IMR-90 (cell line): ENCODE data around the gene EIF4B. TPM values are rescaled to one million over a fixed set of nuclear protein-coding genes. Genes with fewer than 3 reads are reported as not detected.

ENCODE experiments used
- ATAC-seq: fragments of 200-7000 bp; cut with Tn5 transposase; 2 replicates; pipeline ENCODE4 v1.9.1; 2020; ENCODE audit warnings: low read depth, mild to moderate bottlenecking, moderate library complexity
- BruUV-seq: library from RNA; stranded (reverse); fragments of 400-500 nt; replicated peaks from 2 replicates; lab custom pipeline; 2021; lab: Mats Ljungman, UMichigan
- CTCF ChIA-PET: fragments of 300-600 bp; formaldehyde crosslinking; extraction: SDS; loops from one replicate; lab custom pipeline; 2021; ENCODE audit warnings: antibody characterized with exemption; lab: Yijun Ruan, JAX
- POLR2A ChIA-PET: fragments of 300-600 bp; sonication (Branson Sonifier 250); formaldehyde crosslinking; loops from one replicate; lab custom pipeline; 2022; ENCODE audit warnings: antibody characterized with exemption; ENCODE audit not compliant: unreplicated experiment; lab: Charles Lee
- DNase-seq: peaks from one replicate; pipeline ENCODE4 v3.0.0; 2013
- H2AFZ ChIP-seq: replicated peaks from 2 replicates; pipeline ENCODE3; 2013; ENCODE audit warnings: low read length, mild to moderate bottlenecking; ENCODE audit not compliant: poor library complexity
- H2AK5ac ChIP-seq: 2 replicates; pipeline ENCODE4 v1.6.1; 2013; ENCODE audit warnings: low read depth, low read length, inconsistent platforms
- H2AK9ac ChIP-seq: replicated peaks from 2 replicates; pipeline ENCODE3; 2013; ENCODE audit warnings: mild to moderate bottlenecking, low read depth, low read length, moderate library complexity; ENCODE audit not compliant: poor library complexity
- H2BK120ac ChIP-seq: 2 replicates; pipeline ENCODE4 v1.6.1; 2013; ENCODE audit warnings: low read depth, low read length, inconsistent platforms
- H2BK15ac ChIP-seq: 3 replicates; pipeline ENCODE4 v1.6.1; 2013; ENCODE audit warnings: low read depth, low read length, inconsistent platforms
- H2BK20ac ChIP-seq: 2 replicates; pipeline ENCODE4 v1.6.1; 2013; ENCODE audit warnings: low read depth, mild to moderate bottlenecking, inconsistent platforms, low read length, moderate library complexity
- H2BK5ac ChIP-seq: 2 replicates; pipeline ENCODE4 v1.6.1; 2013; ENCODE audit warnings: mild to moderate bottlenecking, low read depth, low read length, inconsistent platforms; ENCODE audit not compliant: poor library complexity, severe bottlenecking
- H3K14ac ChIP-seq: replicated peaks from 2 replicates; pipeline ENCODE4 v1.6.1; 2013; ENCODE audit warnings: low read depth, low read length, inconsistent platforms
- H3K18ac ChIP-seq: 2 replicates; pipeline ENCODE4 v1.6.1; 2013; ENCODE audit warnings: low read depth, low read length, control low read depth
- H3K23ac ChIP-seq: 2 replicates; pipeline ENCODE4 v1.6.1; 2013; ENCODE audit warnings: low read depth, low read length, inconsistent platforms
- H3K27ac ChIP-seq: 2 replicates; pipeline ENCODE4 v1.5.1; 2013; ENCODE audit warnings: mild to moderate bottlenecking, control low read depth, low read length; ENCODE audit not compliant: insufficient read depth
- H3K27me3 ChIP-seq: 2 replicates; pipeline ENCODE4 v1.6.1; 2013; ENCODE audit warnings: low read length; ENCODE audit not compliant: control insufficient read depth, insufficient read depth
- H3K36me3 ChIP-seq: 2 replicates; pipeline ENCODE4 v1.6.1; 2013; ENCODE audit warnings: low read length, mixed read lengths; ENCODE audit not compliant: control insufficient read depth, insufficient read depth
- H3K4ac ChIP-seq: 2 replicates; pipeline ENCODE4 v1.6.1; 2013; ENCODE audit warnings: low read depth, low read length, inconsistent platforms
- H3K4me1 ChIP-seq: 2 replicates; pipeline ENCODE4 v1.6.1; 2013; ENCODE audit warnings: low read length, mixed read lengths; ENCODE audit not compliant: control insufficient read depth, insufficient read depth
- H3K4me2 ChIP-seq: 2 replicates; pipeline ENCODE4 v1.6.1; 2013; ENCODE audit warnings: low read depth, mild to moderate bottlenecking, control low read depth, low read length, moderate library complexity
- H3K4me3 ChIP-seq: 2 replicates; pipeline ENCODE4 v1.5.1; 2013; ENCODE audit warnings: low read depth, mild to moderate bottlenecking, control low read depth, low read length, moderate library complexity; ENCODE audit not compliant: insufficient read depth
- H3K56ac ChIP-seq: 2 replicates; pipeline ENCODE4 v1.6.1; 2013; ENCODE audit warnings: low read length, inconsistent platforms; ENCODE audit not compliant: insufficient read depth; ENCODE audit errors: extremely low read depth
- H3K79me1 ChIP-seq, 2 experiments: 2 replicates each; pipeline ENCODE4 v1.6.1; 2013; ENCODE audit warnings: low read length in 2 of 2, inconsistent platforms in 1 of 2, low read depth in 1 of 2
- H3K9ac ChIP-seq: 2 replicates; pipeline ENCODE4 v1.6.1; 2013; ENCODE audit warnings: low read depth, low read length, control low read depth
- H3K9me1 ChIP-seq: 2 replicates; pipeline ENCODE4 v1.6.1; 2013; ENCODE audit warnings: low read length, inconsistent platforms; ENCODE audit not compliant: insufficient read depth
- H3K9me3 ChIP-seq: 2 replicates; pipeline ENCODE4 v1.6.1; 2013; ENCODE audit warnings: low read length; ENCODE audit not compliant: control insufficient read depth, insufficient read depth
- H4K20me1 ChIP-seq: 2 replicates; pipeline ENCODE4 v1.6.1; 2013; ENCODE audit warnings: low read length, inconsistent platforms; ENCODE audit not compliant: insufficient read depth
- H4K5ac ChIP-seq: 2 replicates; pipeline ENCODE4 v1.6.1; 2013; ENCODE audit warnings: mild to moderate bottlenecking, low read depth, low read length, control low read depth
- H4K8ac ChIP-seq, 2 experiments: 2 replicates each; pipeline ENCODE4 v1.6.1; 2013; ENCODE audit warnings: low read depth in 2 of 2, low read length in 2 of 2, control low read depth in 1 of 2, inconsistent platforms in 1 of 2
- H4K91ac ChIP-seq: 2 replicates; pipeline ENCODE4 v1.6.1; 2013; ENCODE audit warnings: low read depth, low read length, inconsistent platforms; ENCODE audit not compliant: insufficient read depth
- BHLHE40 ChIP-seq: fragments of 150-350 bp; IDR thresholded peaks from 2 replicates; pipeline ENCODE4 v1.6.1; 2016; ENCODE audit warnings: mild to moderate bottlenecking, low read depth, low read length
- CEBPB ChIP-seq: IDR thresholded peaks from 2 replicates; pipeline ENCODE4 v1.6.1; 2012; ENCODE audit warnings: low read depth, low read length, improper control_type of control experiment
- CTCF ChIP-seq: conservative IDR thresholded peaks from 2 replicates; pipeline ENCODE4 v1.5.1; 2012; ENCODE audit warnings: mild to moderate bottlenecking, low read depth, low read length, improper control_type of control experiment
- MAFK ChIP-seq: IDR thresholded peaks from 2 replicates; pipeline ENCODE4 v1.6.1; 2012; ENCODE audit warnings: low read depth, low read length, improper control_type of control experiment
- MAZ ChIP-seq: IDR thresholded peaks from 2 replicates; pipeline ENCODE4 v1.6.1; 2012; ENCODE audit warnings: low read depth, mild to moderate bottlenecking, low read length, improper control_type of control experiment, moderate library complexity, borderline replicate concordance
- MXI1 ChIP-seq: IDR thresholded peaks from 2 replicates; pipeline ENCODE4 v1.6.1; 2012; ENCODE audit warnings: low read depth, mild to moderate bottlenecking, low read length, moderate library complexity, borderline replicate concordance
- NFE2L2 ChIP-seq: fragments of 150-350 bp; IDR thresholded peaks from 2 replicates; pipeline ENCODE4 v1.6.1; 2016; ENCODE audit warnings: low read depth, mild to moderate bottlenecking, low read length
- POLR2A ChIP-seq: IDR thresholded peaks from 2 replicates; pipeline ENCODE4 v1.6.1; 2012; ENCODE audit warnings: mild to moderate bottlenecking, low read depth, low read length
- RAD21 ChIP-seq: IDR thresholded peaks from 2 replicates; pipeline ENCODE4 v1.6.1; 2012; ENCODE audit warnings: low read length, improper control_type of control experiment
- RFX5 ChIP-seq: IDR thresholded peaks from 2 replicates; pipeline ENCODE4 v1.8.0; 2012; ENCODE audit warnings: low read depth, mild to moderate bottlenecking, low read length, moderate library complexity
- USF2 ChIP-seq: fragments of 150-350 bp; IDR thresholded peaks from 2 replicates; pipeline ENCODE4 v1.6.1; 2017; ENCODE audit warnings: mild to moderate bottlenecking, antibody characterized with exemption, low read length, low read depth
- WGBS, 2 experiments: methylation state at CpG; one replicate each; pipeline versions ENCODE4 v1.1.5 to v1.1.7; 2013; ENCODE audit warnings: missing lambda C conversion rate in 2 of 2; ENCODE audit not compliant: insufficient read length in 1 of 2; ENCODE audit errors: extremely low coverage in 2 of 2; 5-methylcytosine and 5-hydroxymethylcytosine counted together
- dilution Hi-C: fragments of 300-500 bp; cut with HindIII; formaldehyde crosslinking; loops from one replicate; pipeline ENCODE4 v1.14.3; 2018; ENCODE audit warnings: low sequenced_read_pairs; ENCODE audit not compliant: unreplicated experiment
- in situ Hi-C: fragments of 300-500 bp; cut with MboI; formaldehyde crosslinking; loops from 3 replicates; pipeline ENCODE4 v1.14.3; 2019; ENCODE audit warnings: low sequenced_read_pairs, inconsistent platforms, mixed read lengths
- intact Hi-C: fragments of 100-400 bp; cut with micrococcal nuclease; formaldehyde crosslinking; loops from 2 replicates; pipeline ENCODE4 v1.10.0; 2022
- polyA plus RNA-seq, 3 experiments: library from polyadenylated mRNA; depleted of rRNA; stranded (reverse); fragments of >200 nt; gene quantifications; 2 replicates each; pipeline ENCODE4 v1.2.3, GENCODE V29; 2012; ENCODE audit warnings: low replicate concordance in 1 of 3
- total RNA-seq: library from RNA; depleted of rRNA; stranded (reverse); fragments of >200 nt; gene quantifications from 2 replicates; pipeline ENCODE4 v1.2.3, GENCODE V29; 2012

EIF4B gene
- total and polyA plus RNA-seq, 2 of the 4 experiments (the other 2 are of a cell fraction): 313 to 671 TPM

DNA sequence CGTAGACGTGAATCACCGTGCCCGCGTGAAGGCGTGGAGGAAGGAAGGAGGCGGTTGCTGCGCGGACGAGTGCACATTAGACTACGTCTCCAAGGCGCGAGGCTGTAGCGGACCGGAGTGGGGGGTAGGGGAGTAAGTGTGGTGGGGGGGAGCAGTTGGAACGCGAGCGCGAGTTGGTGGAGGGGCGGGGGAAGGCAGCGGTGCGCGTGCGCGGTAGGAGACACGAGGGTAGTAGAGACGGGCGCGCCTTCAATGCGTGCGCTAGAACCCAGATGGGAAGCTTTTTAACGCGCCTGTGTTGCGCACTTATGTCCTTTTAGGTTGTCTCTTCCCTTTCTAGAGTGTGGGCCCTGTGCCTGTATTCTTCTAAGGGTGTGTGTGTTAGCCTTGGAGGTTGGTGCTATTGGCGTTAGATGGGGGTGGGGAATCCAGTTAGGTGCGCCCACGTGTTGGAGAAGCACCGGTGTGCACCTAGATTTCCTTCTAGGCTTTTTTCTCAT lies 604 bp downstream of the EIF4B start:
- Histone ChIP-seq H3K56ac (peak overlapping the region; percentile 91), H2BK5ac (peak overlapping the region; percentile 84), H3K9me3 (no peaks in the 10 kb centered on the region), H4K91ac (peak overlapping the region; percentile 99), H4K5ac (peak overlapping the region; percentile 92), H3K36me3 (peaks cover 6% of the 10 kb centered on the region), H2AFZ (peak overlapping the region; percentile 89), H3K4ac (peak overlapping the region; percentile 99), H4K20me1 (peaks cover 51% of the 10 kb centered on the region), H3K4me3 (peak overlapping the region; percentile 90), H3K4me2 (peak overlapping the region; percentile 97), H2BK15ac (peak overlapping the region; percentile 67; the same call in 2 of the 3 replicates), H3K9me1 (peaks cover 7% of the 10 kb centered on the region), H3K14ac (peak overlapping the region; percentile 98), H3K23ac (peak overlapping the region; percentile 91), H3K79me1 (peaks cover 17 to 51% of the 10 kb centered on the region in 2 experiments; a peak in 3 of 4 replicates), H2AK9ac (peak overlapping the region; percentile 100), H3K4me1 (peaks cover 7% of the 10 kb centered on the region), H2BK20ac (peak overlapping the region; percentile 9; the same call in 1 of the 2 replicates), H4K8ac (peak overlapping the region; percentile 93 to 98), H3K27me3 (no peaks in the 10 kb centered on the region), H3K27ac (peak overlapping the region; percentile 95), H2BK120ac (peak overlapping the region; percentile 73), H2AK5ac (peak overlapping the region; percentile 98), H3K9ac (peak overlapping the region; percentile 95), H3K18ac (peak overlapping the region; percentile 83)
- dilution Hi-C loops: no loop called here
- intact Hi-C loops: no loop called here
- peak; percentile 55 for DNase-seq
- in situ Hi-C loops: no loop called here
- 0% methylated on average over 13 of the region's 38 CpGs; no CpG with 5 or more reads in 1 of the 2 experiments for WGBS, 2 experiments
- CTCF ChIA-PET: no interaction called here
- TF ChIP-seq RAD21 (no peak), USF2 (no peak), NFE2L2 (no peak), POLR2A (peak; percentile 55), MAFK (no peak), MAZ (peak; percentile 55; the same call in 1 of the 2 replicates), MXI1 (peak; percentile 92), CTCF (no peak), CEBPB (no peak), BHLHE40 (no peak), RFX5 (no peak)
- POLR2A ChIA-PET: interaction anchor here (0.6 kb wide), 3 partner anchors 19 to 1488 kb away, joined by 12 to 17 read pairs (median 12); no protein-coding TSS in a partner anchor
- ATAC-seq: peak; percentile 41
- TSS peak; percentile 55 for BruUV-seq
